NCI-H146 treated with DMSO at 0.1 percent for 48 hours (cell line): Measurements from ENCODE around the gene MINDY1.

ENCODE experiments used
- DNase-seq: peaks from one replicate; lab custom pipeline; 2025; ENCODE audit not compliant: unreplicated experiment; lab: John Stamatoyannopoulos, UW

The MINDY1 gene

DNA sequence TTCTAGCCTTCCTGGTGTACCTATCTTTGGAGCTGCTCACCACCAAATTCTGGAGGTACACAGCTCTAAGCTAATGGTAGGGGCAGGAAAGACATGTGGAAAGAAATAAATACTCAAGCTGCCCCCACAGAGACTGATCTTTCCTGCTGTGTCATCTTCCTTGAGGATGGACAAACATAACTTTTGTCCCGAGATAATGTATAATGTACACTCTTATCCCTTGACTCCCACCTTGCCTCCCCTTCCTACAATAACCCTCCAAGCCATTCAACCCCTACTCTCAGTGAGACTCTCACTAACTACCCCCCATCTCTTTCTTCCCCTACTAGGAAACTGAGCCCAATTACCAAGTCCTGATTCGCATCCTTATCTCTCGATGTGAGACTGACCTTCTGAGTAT lies 12.5 kb downstream of the MINDY1 start:
- no peak for DNase-seq

DNA sequence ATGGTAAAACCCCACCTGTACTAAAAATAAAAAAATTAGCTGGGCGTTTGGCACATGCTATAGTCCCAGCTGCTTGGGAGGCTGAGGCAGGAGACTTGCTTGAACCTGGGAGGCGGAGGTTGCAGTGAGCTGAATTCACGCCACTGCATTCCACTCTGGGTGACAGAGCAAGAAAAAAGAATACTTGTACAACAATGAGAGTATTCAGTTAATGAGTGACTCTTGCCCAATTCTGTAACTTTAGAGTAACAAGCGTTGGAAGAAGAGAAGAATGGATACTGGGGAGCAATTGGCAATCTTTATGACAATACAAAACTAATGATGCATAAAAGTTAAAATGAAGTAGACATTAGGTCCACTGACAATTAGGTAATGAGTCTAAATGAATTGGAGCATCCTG lies 14.1 kb downstream of the MINDY1 start:
- DNase-seq, result no peak

DNA sequence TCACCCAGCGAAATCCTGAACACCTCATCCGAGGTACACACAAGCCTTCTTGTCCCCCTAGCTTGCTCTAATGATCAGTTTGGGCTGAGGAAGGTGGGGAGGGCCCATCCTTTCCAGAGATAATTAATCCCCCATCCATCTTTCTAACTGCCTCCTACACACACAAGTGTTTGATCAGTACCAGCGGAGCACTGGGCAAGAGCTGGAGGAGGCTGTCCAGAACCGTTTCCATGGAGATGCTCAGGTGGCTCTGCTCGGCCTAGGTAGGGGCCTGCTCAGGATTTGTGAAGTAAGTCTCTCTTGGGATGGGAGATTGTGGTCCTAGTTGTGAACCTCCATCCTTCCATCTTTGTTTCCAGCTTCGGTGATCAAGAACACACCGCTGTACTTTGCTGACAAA lies 18.8 kb downstream of the MINDY1 start:
- DNase-seq, result no peak

- DNase-seq, result no peak
Measured at GRCh38 chr1:150985179-150985825, 21.4 kb downstream of the MINDY1 start.

DNA sequence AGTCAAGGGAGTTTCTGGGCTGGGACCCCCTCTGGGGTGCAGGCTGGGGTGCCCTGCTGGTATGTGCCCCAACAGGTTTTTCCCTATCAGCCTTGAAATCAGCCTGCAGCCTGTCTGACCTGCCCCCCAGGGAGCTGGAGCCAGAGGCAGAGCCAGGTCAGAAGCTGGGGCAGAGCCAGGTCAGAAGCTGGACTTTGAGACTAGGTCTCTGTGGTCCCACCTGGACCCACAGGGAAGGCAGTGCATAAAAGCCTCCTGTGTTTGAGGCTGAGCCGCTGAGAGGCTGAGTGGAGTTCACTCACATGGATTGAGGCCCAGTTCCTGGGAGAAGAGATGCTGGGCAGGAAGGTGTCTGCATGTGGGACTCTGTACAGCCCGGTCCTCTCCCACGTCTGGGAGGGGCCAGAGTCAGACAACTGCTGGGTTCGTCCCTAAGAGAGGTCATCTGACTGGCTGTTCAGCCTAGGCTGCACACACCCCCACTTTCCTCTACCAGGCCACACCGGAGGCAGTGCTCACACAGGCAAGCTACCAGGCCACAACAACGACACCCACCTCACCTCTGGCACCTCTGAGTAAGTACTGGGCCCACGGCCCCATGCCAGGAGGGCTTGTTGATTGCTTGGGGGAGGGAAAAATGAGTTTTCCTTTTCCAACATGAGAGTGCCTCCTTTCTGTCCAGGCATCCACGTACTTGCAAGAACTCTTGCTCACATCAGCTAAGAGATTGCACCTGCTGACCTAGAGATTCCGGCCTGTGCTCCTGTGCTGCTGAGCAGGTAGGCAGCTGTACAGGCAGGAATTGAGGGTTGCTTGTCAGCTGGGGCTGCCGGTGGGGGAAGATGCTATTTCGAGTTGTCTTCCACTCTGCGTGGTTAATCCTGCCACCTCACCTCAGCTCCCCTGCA lies 24.6 kb downstream of the MINDY1 start, which contains the start of gene ANXA9:
Gene ANXA9, plus strand, starts transcription at position 488 of the 908 bp plus-strand sequence. CDS start 814 bp downstream, outside the sequence.
- peak; percentile 41 for DNase-seq

DNA sequence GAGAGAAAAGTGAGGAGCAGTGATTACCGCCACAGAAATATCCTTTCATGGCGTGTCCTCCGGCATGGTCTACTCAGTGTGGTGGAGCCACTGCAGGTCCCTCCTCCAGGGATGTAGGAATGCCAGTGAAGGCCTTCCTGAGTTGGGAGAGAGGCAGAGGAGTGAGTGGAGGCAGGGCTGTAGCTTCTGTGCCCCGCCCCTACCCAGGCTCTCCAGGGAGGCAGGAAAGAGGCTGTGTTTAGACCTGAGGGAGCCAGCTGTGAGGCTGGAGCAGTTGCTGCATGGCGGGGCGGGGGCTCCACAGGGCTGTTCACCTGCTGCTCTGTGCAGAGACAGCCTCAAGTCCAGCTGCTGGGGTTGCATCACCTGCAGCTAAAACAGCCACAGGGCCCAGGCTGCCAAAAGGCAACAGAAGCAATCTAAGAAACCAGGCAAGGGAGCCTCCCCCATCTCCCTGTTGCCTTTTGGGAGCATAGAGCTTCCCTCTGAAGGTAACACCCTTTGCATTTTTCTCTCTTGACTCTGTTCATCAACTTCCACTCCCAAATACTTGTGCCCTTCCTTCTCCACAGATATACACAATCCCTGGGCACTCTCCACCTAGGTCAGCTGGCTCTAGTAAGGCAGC lies 25.4 kb downstream of the MINDY1 start:
- DNase-seq, result peak; percentile 89

DNA sequence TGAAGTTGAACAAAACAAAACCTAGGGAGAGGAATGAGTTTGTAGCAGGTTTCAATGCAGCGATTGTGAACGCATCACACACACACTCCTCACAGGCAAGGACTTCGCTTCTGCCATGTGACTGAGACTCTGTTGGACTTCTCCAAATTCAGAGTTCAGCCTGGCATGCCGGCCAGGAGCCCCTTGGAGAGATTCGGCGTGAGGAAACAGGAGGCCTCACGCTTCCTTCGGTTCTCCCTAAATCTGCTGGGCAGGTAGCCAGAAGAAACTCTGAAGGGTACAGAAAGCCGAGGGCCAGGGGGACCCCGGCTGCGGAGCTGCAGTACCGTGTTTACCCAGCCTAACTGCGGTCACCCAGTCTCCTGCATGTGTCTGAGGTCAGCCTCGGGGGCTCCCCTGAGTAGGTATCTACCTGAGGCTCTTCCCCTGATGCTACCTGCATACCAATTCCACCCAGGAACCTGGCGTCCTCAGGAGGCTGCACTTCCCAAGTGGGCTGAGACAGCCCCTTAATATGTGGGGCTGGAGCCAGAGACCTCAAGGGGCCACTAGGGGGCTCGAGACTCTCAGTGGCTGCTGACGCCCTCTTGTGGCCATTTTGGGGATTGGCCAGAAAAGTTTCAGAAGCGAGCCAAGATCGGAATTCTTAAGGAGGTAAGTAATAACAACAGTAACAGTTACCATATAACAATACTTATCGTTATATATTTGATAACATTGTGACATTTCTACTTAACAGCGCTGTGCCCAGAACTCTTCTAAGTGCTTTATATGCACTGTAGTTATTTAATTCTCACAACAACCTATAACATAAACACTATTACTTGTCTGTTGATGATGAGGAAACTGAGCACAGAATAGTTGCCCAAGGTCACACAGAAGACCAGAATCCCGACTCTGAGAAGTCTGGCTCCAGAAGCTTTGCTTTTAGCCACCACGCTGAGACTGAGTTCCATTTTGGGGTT lies 27.3 kb downstream of the MINDY1 start:
- DNase-seq, result peak; percentile 69

DNA sequence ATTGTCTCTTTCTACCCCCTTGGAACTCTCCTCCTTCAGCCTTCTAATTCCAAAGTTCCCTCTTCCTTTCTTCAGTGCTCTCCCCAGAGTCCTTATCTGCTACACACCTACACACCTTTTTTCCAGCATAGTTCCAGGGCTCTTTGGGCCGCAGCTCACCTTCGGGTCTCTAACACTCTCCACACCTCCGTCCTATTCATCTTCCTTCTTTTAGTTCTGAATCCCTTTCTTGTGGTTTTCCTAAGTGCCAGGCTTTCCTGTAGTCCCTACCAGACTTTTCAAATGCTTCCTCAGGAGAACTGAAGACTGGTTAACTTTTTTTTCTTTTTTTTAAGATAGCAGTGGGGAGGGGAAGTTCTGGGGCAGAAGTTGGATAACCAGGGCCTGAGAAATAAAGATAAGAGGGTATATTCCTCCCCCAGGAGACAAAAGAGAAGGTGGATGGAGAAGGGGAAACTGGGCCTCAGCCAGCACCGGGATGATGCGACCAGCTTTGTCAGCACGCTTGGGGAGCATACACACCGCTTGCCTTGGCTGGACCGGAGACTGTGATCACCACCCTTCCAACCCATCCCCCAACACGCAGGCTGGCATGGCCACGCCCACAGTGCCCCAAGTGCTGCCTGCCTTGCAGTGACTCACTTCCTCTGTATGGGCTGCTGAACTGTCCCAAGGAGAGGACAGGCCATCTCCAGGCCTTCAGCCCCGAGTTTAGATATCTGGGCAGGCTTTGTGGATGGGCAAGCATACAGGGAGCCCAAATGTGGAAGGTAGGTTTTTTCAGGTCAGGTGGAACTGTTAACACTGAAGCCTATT lies 29.6 kb downstream of the MINDY1 start:
- DNase-seq, result no peak

GRCh38 chr1:150976401-150976821 lies 30.3 kb downstream of the MINDY1 start:
- no peak for DNase-seq

GRCh38 chr1:150974580-150975478 lies 31.9 kb downstream of the MINDY1 start, which contains the start of gene CERS2:
CERS2 (minus strand) TSS chr1:150974835; CDS start chr1:150969090, 5,745 bp downstream.
- DNase-seq, result peak; percentile 27

- DNase-seq, result peak; percentile 6
Measured at GRCh38 chr1:150973836-150974579, 32.7 kb downstream of the MINDY1 start.

- DNase-seq, result no peak
Measured at GRCh38 chr1:150973258-150973835, 33.4 kb downstream of the MINDY1 start.

DNA sequence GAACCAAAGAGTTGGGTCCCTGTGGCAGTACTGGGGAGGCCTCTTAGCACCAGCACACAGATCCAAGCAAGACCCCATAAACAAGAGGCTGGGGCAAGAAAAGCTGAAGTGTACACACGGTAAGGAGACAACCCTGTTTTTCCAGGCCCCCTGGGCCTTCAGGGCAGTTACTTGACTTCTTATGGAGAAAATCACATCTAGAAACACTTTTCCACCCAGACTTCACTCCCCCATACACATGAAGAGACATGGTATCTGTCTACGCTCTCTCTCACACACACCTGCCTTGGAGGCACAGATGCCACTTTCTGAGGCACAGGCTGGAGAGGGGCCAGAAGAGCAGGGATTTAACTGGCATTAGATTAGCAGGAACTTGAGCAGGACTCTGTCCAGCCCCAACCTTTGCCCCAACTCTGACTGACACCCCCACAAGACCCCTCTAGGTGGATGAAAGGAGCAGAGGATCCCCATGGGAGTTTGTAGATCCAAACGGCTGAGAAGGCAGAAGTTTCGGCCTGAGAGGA lies 34.2 kb downstream of the MINDY1 start:
- DNase-seq, result no peak

- DNase-seq, result no peak
Measured at GRCh38 chr1:150971583-150972416, 34.9 kb downstream of the MINDY1 start.

DNA sequence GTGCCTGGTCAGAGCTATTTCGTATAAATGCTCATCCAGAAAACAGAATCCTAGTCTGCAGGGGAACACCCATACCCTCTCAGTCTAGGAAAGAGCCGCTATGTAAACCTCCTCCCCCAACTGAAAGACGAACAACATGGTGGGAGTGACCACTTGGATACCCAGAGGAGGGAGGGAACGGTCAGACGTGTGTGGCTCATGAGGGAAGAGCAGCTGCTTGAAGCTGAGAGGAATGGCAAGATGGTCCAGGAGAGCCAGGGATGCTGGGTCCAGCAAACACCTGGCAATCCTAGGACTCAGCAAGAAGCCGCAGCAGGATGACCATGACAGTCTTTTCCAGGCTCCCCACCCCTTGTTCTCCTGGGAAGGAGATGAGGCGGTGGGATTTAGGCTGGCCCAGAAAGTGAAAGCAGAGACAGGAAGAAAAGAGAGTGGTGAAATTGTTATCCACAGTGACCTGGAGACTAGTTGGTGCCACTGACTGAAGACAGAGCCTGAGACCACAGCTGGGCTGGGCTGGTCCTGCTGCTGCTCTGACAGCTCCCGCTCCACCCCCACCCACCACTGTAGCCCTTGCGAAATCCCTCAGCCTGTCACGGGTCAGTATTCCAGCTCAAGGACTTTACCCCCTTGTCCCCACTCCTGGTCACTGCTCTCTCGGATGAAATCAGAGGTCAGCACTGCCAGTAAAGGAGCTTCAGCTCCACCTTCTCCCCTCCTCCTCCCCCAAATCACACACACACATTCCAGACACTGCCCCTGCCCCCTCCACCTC lies 35.7 kb downstream of the MINDY1 start:
- no peak for DNase-seq

DNA sequence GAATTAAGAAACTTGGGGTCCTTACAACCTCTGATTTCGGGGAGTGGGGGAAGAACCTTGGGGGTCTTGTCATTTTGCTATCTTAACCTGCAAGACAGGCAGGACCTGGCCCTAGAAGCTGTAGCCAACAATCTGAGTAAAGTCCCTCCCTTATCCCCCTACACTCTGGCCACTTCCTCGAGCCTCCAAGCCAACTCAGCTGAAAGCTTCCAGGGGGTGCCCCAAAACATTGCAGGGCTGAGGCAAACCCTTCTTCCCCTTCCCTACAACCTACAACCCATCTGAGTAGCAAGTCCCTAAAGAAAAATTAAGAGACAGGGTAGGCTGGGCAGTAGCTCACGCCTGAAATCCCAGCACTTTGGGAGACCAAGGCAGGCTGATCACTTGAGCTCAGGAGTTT lies 37.1 kb downstream of the MINDY1 start:
- DNase-seq, result no peak
